HL-60 (cell line): ENCODE data around the gene MYH9.

Source experiments
- DNase-seq, 2 experiments: peaks; one replicate each; pipeline ENCODE4 v3.0.0-alpha.2; 2010 to 2020; ENCODE audit warnings: low read depth in 1 of 2, low spot score in 1 of 2
- H3K27ac ChIP-seq: fragments of 250-450 bp; sonication (Bioruptor Pico); replicated peaks from 2 replicates; pipeline ENCODE4 v1.5.1; 2020; ENCODE audit warnings: mild to moderate bottlenecking, moderate library complexity
- H3K27me3 ChIP-seq: fragments of 250-450 bp; sonication (Bioruptor Pico); 2 replicates; pipeline ENCODE4 v1.5.1; 2021; ENCODE audit warnings: mild to moderate bottlenecking, moderate library complexity; ENCODE audit not compliant: insufficient read depth, poor library complexity, severe bottlenecking
- H3K4me3 ChIP-seq: replicated peaks from 2 replicates; pipeline ENCODE4 v1.5.1; 2011; ENCODE audit warnings: mild to moderate bottlenecking, control low read depth, low read length; ENCODE audit not compliant: insufficient read depth
- CTCF ChIP-seq: IDR thresholded peaks from one replicate; pipeline ENCODE4 v1.5.1; 2011; ENCODE audit warnings: low read length, control low read depth, inconsistent platforms; ENCODE audit not compliant: insufficient read depth
- GABPA ChIP-seq: IDR thresholded peaks from 2 replicates; pipeline ENCODE4 v1.6.1; 2012; ENCODE audit warnings: low read depth
- POLR2AphosphoS5 ChIP-seq: IDR thresholded peaks from 2 replicates; pipeline ENCODE4 v1.6.1; 2012; ENCODE audit warnings: low read depth
- SPI1 ChIP-seq: IDR thresholded peaks from 2 replicates; pipeline ENCODE4 v1.6.1; 2012; ENCODE audit warnings: low read depth, mild to moderate bottlenecking, borderline replicate concordance
- TF ChIP-seq, protein P1 (sequence below): IDR thresholded peaks from 2 replicates; pipeline ENCODE4 v1.6.1; 2012; ENCODE audit warnings: low read depth; ENCODE audit not compliant: insufficient replicate concordance

The MYH9 gene

GRCh38 chr22:36405671-36406538 lies 18.1 kb upstream of the MYH9 start:
- DNase-seq: peak; percentile 86 to 100
- no peak overlapping the region for H3K4me3 ChIP-seq
- peak; percentile 51; the same call in 1 of the 2 replicates for TF ChIP-seq GABPA
- no peak for TF ChIP-seq CTCF
- TF ChIP-seq, protein P1, sequence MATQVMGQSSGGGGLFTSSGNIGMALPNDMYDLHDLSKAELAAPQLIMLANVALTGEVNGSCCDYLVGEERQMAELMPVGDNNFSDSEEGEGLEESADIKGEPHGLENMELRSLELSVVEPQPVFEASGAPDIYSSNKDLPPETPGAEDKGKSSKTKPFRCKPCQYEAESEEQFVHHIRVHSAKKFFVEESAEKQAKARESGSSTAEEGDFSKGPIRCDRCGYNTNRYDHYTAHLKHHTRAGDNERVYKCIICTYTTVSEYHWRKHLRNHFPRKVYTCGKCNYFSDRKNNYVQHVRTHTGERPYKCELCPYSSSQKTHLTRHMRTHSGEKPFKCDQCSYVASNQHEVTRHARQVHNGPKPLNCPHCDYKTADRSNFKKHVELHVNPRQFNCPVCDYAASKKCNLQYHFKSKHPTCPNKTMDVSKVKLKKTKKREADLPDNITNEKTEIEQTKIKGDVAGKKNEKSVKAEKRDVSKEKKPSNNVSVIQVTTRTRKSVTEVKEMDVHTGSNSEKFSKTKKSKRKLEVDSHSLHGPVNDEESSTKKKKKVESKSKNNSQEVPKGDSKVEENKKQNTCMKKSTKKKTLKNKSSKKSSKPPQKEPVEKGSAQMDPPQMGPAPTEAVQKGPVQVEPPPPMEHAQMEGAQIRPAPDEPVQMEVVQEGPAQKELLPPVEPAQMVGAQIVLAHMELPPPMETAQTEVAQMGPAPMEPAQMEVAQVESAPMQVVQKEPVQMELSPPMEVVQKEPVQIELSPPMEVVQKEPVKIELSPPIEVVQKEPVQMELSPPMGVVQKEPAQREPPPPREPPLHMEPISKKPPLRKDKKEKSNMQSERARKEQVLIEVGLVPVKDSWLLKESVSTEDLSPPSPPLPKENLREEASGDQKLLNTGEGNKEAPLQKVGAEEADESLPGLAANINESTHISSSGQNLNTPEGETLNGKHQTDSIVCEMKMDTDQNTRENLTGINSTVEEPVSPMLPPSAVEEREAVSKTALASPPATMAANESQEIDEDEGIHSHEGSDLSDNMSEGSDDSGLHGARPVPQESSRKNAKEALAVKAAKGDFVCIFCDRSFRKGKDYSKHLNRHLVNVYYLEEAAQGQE: peak; percentile 37
- peak; percentile 62; the same call in 1 of the 2 replicates for TF ChIP-seq SPI1
- peak; percentile 99 for TF ChIP-seq POLR2AphosphoS5
- H3K27ac ChIP-seq: peak overlapping the region; percentile 74
- no peaks in the 10 kb centered on the region for H3K27me3 ChIP-seq

- no peaks in the 10 kb centered on the region for H3K27me3 ChIP-seq
- H3K27ac ChIP-seq: peak overlapping the region; percentile 74
- DNase-seq: peak in 1 of 2 experiments; percentile 93
- H3K4me3 ChIP-seq: no peak overlapping the region
- TF ChIP-seq, protein P1: no peak
- TF ChIP-seq SPI1: no peak
- no peak for TF ChIP-seq POLR2AphosphoS5
- no peak for TF ChIP-seq CTCF
- TF ChIP-seq GABPA: no peak
These were observed 17.5 kb upstream of the MYH9 start for GRCh38 chr22:36405221-36405661.

GRCh38 chr22:36404446-36404845 lies 16.7 kb upstream of the MYH9 start:
- Histone ChIP-seq H3K27ac (peak overlapping the region; percentile 74), H3K27me3 (no peaks in the 10 kb centered on the region), H3K4me3 (no peak overlapping the region)
- DNase-seq: no peak
- TF ChIP-seq CTCF: no peak
- no peak for TF ChIP-seq SPI1
- no peak for TF ChIP-seq GABPA
- TF ChIP-seq, protein P1: no peak
- no peak for TF ChIP-seq POLR2AphosphoS5
